CD4-positive, CD25-positive, alpha-beta regulatory T cell (primary cell): Measurements from ENCODE around the gene NSD1. TPM values are rescaled to one million over a fixed set of nuclear protein-coding genes. Genes with fewer than 3 reads are reported as not detected.

Experiments used
- ATAC-seq, 2 donors: fragments of 150-1000 bp; cut with Tn5 transposase; one replicate each; pipeline ENCODE4 v1.10.0; 2021; ENCODE audit warnings: low read depth in 2 of 2, moderate number of reproducible peaks in 2 of 2, moderate library complexity in 1 of 2
- DNase-seq, 3 donors: peaks; one replicate each; pipeline versions ENCODE4 v3.0.0 to v3.0.0-alpha.2; 2012 to 2022; ENCODE audit warnings: mixed read lengths in 1 of 3
- H3K27ac ChIP-seq: one replicate; pipeline ENCODE4 v1.7.0; 2013; ENCODE audit warnings: mild to moderate bottlenecking, low read length; ENCODE audit not compliant: insufficient read depth, poor library complexity, severe bottlenecking
- H3K27me3 ChIP-seq: one replicate; pipeline ENCODE4 v1.7.0; 2013; ENCODE audit warnings: low read length; ENCODE audit not compliant: control insufficient read depth, insufficient read depth
- H3K36me3 ChIP-seq: one replicate; pipeline ENCODE4 v1.7.0; 2013; ENCODE audit warnings: mild to moderate bottlenecking, low read length, moderate library complexity; ENCODE audit not compliant: control insufficient read depth, insufficient read depth
- H3K4me1 ChIP-seq: 2 replicates; pipeline ENCODE4 v1.7.0; 2013; ENCODE audit warnings: mild to moderate bottlenecking, low read length; ENCODE audit not compliant: insufficient read depth, control insufficient read depth, poor library complexity, severe bottlenecking
- H3K4me3 ChIP-seq: one replicate; pipeline ENCODE4 v1.7.0; 2013; ENCODE audit warnings: low read depth, mild to moderate bottlenecking, low read length, moderate library complexity
- H3K9me3 ChIP-seq, 2 experiments: 1 replicate in 1 of 2; 2 replicates in 1 of 2; pipeline ENCODE4 v1.7.0; 2013; ENCODE audit warnings: low read length in 2 of 2, mild to moderate bottlenecking in 1 of 2, moderate library complexity in 1 of 2; ENCODE audit not compliant: control insufficient read depth in 2 of 2
- H3K27ac Mint-ChIP-seq, 3 donors: one replicate each; pipeline ENCODE4 v1.8.0; 2020 to 2022; ENCODE audit warnings: mild to moderate bottlenecking in 3 of 3, mixed read lengths in 3 of 3, moderate library complexity in 2 of 3
- H3K27me3 Mint-ChIP-seq: one replicate; pipeline ENCODE4 v1.8.0; 2022; ENCODE audit warnings: mild to moderate bottlenecking, mixed read lengths
- H3K36me3 Mint-ChIP-seq: one replicate; pipeline ENCODE4 v1.8.0; 2020; ENCODE audit warnings: mixed read lengths
- H3K4me1 Mint-ChIP-seq, 4 donors: one replicate each; pipeline ENCODE4 v1.8.0; 2020 to 2022; ENCODE audit warnings: mixed read lengths in 4 of 4, mild to moderate bottlenecking in 1 of 4
- H3K4me3 Mint-ChIP-seq, 4 donors: one replicate each; pipeline ENCODE4 v1.8.0; 2020 to 2022; ENCODE audit warnings: mild to moderate bottlenecking in 4 of 4, mixed read lengths in 4 of 4, moderate library complexity in 3 of 4
- H3K9me3 Mint-ChIP-seq, 7 donors: one replicate each; pipeline ENCODE4 v1.8.0; 2020 to 2022; ENCODE audit warnings: mixed read lengths in 7 of 7, mild to moderate bottlenecking in 3 of 7, moderate library complexity in 2 of 7
- polyA plus RNA-seq, 4 donors: library from polyadenylated mRNA; unstranded; fragments of 300-500 nt; fragmentation: Illumina TruSeq; gene quantifications; one replicate each; pipeline ENCODE4 v1.2.3, GENCODE V29; 2021
- total RNA-seq: library from RNA; stranded (reverse); gene quantifications from one replicate; pipeline ENCODE4 v1.2.3, GENCODE V29; 2022

The NSD1 gene
- total and polyA plus RNA-seq, 5 donors from 2014 or later, result 25.9 to 125 (median 41.3) TPM

- Mint-ChIP-seq H3K27ac (peak overlapping the region in 2 of 3 donors; percentile 28 to 52), H3K27me3 (no peaks in the 10 kb centered on the region), H3K4me1 (peaks cover 5 to 22% (median 16%) of the 10 kb centered on the region in 4 donors), H3K9me3 (no peaks in the 10 kb centered on the region), H3K4me3 (no peak overlapping the region), H3K36me3 (peaks cover 46% of the 10 kb centered on the region)
- no peaks in the 10 kb centered on the region for H3K27me3 ChIP-seq
- H3K4me3 ChIP-seq, result no peak overlapping the region
- ATAC-seq (no peak), DNase-seq (no peak)
- no peak overlapping the region for H3K27ac ChIP-seq
- no peaks in the 10 kb centered on the region for H3K9me3 ChIP-seq
- H3K4me1 ChIP-seq, result no peaks in the 10 kb centered on the region
- peaks cover 65% of the 10 kb centered on the region for H3K36me3 ChIP-seq
Measured at GRCh38 chr5:177212242-177212641, 78.7 kb downstream of the NSD1 start.

DNA sequence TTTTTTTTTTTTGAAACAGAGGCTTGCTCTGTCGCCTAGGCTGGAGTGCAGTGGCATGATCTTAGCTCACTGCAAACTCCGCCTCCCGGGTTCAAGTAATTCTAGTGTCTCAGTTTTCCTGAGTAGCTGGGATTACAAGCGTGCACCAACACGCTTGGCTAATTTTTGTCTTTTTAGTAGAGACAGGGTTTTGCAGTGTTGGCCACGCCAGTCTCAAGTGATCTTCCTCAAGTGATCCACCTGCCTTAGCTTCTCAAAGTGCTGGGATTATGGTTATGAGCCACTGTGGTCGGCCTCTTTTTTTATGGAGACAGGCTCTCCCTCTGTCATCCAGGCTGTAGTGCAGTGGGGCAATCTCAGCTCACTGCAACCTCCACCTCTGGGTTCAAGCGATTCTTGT, 87.0 kb downstream of the NSD1 start:
- H3K36me3 ChIP-seq, result peaks cover 4% of the 10 kb centered on the region
- Mint-ChIP-seq H3K9me3 (no peaks in the 10 kb centered on the region), H3K27ac (peak overlapping the region in 2 of 3 donors; percentile 6 to 32), H3K36me3 (peaks cover 15% of the 10 kb centered on the region), H3K27me3 (no peaks in the 10 kb centered on the region), H3K4me3 (no peak overlapping the region), H3K4me1 (peaks cover 23 to 66% (median 45%) of the 10 kb centered on the region in 4 donors)
- ATAC-seq, result no peak
- H3K27me3 ChIP-seq, result no peaks in the 10 kb centered on the region
- H3K4me3 ChIP-seq, result no peak overlapping the region
- no peaks in the 10 kb centered on the region for H3K9me3 ChIP-seq
- no peak for DNase-seq
- H3K4me1 ChIP-seq, result peaks cover 10% of the 10 kb centered on the region
- no peak overlapping the region for H3K27ac ChIP-seq

DNA sequence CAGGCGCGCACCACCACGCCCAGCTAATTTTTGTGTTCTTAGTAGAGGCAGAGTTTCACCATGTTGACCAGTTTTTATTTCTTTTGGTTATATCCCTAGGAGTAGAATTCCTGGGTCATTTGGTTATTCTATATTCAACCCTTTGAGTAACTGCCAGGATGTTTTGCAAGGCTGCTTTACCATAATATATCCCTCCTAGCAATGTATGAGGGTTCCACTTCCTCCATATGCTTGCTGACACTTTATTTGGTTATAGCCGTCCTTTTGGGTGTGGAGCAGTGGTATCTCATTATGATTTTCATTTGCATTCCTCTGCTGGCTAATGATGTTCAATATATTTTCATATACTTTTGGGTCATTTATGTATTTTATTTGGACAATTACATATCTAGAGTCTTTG, 88.7 kb downstream of the NSD1 start:
- ATAC-seq, result no peak
- H3K27me3 ChIP-seq, result no peaks in the 10 kb centered on the region
- no peak overlapping the region for H3K4me3 ChIP-seq
- Mint-ChIP-seq H3K36me3 (peaks cover 12% of the 10 kb centered on the region), H3K4me1 (peaks cover 26 to 59% (median 42%) of the 10 kb centered on the region in 4 donors), H3K27ac (no peak overlapping the region), H3K4me3 (no peak overlapping the region), H3K27me3 (no peaks in the 10 kb centered on the region), H3K9me3 (no peaks in the 10 kb centered on the region)
- H3K4me1 ChIP-seq, result peaks cover 10% of the 10 kb centered on the region
- no peak for DNase-seq
- H3K36me3 ChIP-seq, result peaks cover 9% of the 10 kb centered on the region
- no peaks in the 10 kb centered on the region for H3K9me3 ChIP-seq
- no peak overlapping the region for H3K27ac ChIP-seq

DNA sequence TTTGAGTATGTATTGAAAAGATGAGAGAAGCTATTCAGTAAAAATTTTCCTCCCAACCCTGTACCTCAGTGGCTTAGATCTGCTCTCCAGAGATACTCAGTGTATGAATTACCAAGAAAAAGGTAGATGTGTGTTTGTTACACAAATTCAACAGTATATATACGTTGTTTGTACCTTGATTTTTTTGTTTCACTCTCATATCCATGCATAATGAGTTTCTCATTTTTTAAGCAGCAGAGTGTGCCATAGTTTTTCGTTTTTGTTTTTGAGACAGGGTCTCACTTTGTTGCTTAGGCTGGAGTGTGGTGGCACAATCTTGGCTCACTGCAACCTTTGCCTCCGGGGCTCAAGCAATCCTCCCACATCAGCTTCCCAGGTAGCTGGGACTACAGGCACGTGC, 92.2 kb downstream of the NSD1 start:
- H3K27ac Mint-ChIP-seq, result no peak overlapping the region
- H3K36me3 Mint-ChIP-seq, result peaks cover 19% of the 10 kb centered on the region

GRCh38 chr5:177226860-177227259, 93.3 kb downstream of the NSD1 start:
- Mint-ChIP-seq H3K27me3 (no peaks in the 10 kb centered on the region), H3K36me3 (peaks cover 19% of the 10 kb centered on the region), H3K4me1 (peaks cover 32 to 45% (median 39%) of the 10 kb centered on the region in 4 donors), H3K27ac (no peak overlapping the region), H3K4me3 (no peak overlapping the region), H3K9me3 (no peaks in the 10 kb centered on the region)
- Histone ChIP-seq H3K9me3 (no peaks in the 10 kb centered on the region), H3K27ac (no peak overlapping the region), H3K36me3 (peaks cover 23% of the 10 kb centered on the region), H3K4me1 (no peaks in the 10 kb centered on the region), H3K4me3 (no peak overlapping the region), H3K27me3 (no peaks in the 10 kb centered on the region)
- DNase-seq, result no peak
- ATAC-seq, result no peak

More for the DNA sequence above, 92.2 kb downstream of the NSD1 start:
- no peaks in the 10 kb centered on the region for H3K27me3 ChIP-seq
- Mint-ChIP-seq H3K4me3 (no peak overlapping the region), H3K27me3 (no peaks in the 10 kb centered on the region), H3K4me1 (peaks cover 33 to 54% (median 44%) of the 10 kb centered on the region in 4 donors), H3K9me3 (no peaks in the 10 kb centered on the region)
- DNase-seq, result no peak
- peaks cover 3% of the 10 kb centered on the region for H3K4me1 ChIP-seq
- no peaks in the 10 kb centered on the region for H3K9me3 ChIP-seq
- H3K27ac ChIP-seq, result no peak overlapping the region
- peaks cover 17% of the 10 kb centered on the region for H3K36me3 ChIP-seq
- no peak overlapping the region for H3K4me3 ChIP-seq
- ATAC-seq, result no peak

DNA sequence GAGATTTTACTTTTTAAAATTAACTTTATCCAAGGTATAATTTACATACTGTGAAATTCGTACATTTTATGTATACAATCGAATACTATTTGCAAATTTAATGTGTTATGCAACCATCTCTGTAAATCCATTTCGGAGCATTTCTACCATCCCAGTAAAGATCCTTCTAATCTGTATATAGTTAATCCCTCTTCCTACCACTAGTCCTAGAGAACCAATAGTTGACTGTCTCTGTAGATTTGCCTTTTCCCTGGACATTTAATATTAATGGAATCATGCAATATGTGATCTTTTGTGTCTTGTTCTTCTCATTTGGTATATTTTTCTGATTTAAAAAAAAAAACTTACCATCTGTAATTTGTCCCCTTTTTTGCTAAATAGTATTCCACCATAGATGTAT, 95.2 kb downstream of the NSD1 start:
- no peaks in the 10 kb centered on the region for H3K4me1 ChIP-seq
- no peaks in the 10 kb centered on the region for H3K9me3 ChIP-seq
- H3K9me3 Mint-ChIP-seq, result no peaks in the 10 kb centered on the region
- peaks cover 29% of the 10 kb centered on the region for H3K36me3 ChIP-seq
- H3K4me3 Mint-ChIP-seq, result no peak overlapping the region
- H3K27me3 Mint-ChIP-seq, result no peaks in the 10 kb centered on the region
- ATAC-seq (no peak), DNase-seq (no peak)
- H3K4me3 ChIP-seq, result no peak overlapping the region
- peaks cover 35 to 44% (median 36%) of the 10 kb centered on the region in 4 donors for H3K4me1 Mint-ChIP-seq
- H3K27ac ChIP-seq, result no peak overlapping the region
- H3K27me3 ChIP-seq, result no peaks in the 10 kb centered on the region
- peaks cover 15% of the 10 kb centered on the region for H3K36me3 Mint-ChIP-seq
- H3K27ac Mint-ChIP-seq, result no peak overlapping the region

DNA sequence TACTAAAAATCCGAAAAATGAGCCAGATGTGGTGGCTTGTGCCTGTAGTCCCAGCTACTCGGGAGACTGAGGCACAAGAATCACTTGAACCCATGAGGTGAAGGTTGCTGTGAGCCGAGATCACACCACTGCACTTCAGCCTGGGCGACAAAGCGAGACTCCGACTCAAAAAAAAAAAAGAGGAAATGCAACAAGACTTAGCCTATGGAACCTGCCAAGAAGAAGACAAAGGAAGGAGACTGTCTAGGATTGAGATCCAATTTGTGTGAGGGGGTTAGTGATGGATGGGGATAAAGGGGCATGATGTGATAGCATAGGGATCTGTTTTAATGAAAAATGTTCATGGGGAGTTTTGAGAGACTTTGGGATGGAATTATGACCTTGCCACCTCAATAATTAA, 97.1 kb downstream of the NSD1 start:
- H3K36me3 ChIP-seq, result peaks cover 33% of the 10 kb centered on the region
- Mint-ChIP-seq H3K36me3 (peaks cover 15% of the 10 kb centered on the region), H3K4me3 (no peak overlapping the region), H3K4me1 (peaks cover 25 to 41% (median 34%) of the 10 kb centered on the region in 4 donors), H3K27me3 (no peaks in the 10 kb centered on the region), H3K9me3 (no peaks in the 10 kb centered on the region), H3K27ac (no peak overlapping the region)
- DNase-seq (no peak), ATAC-seq (no peak)
- H3K27me3 ChIP-seq, result no peaks in the 10 kb centered on the region
- no peaks in the 10 kb centered on the region for H3K9me3 ChIP-seq
- no peak overlapping the region for H3K4me3 ChIP-seq
- H3K4me1 ChIP-seq, result no peaks in the 10 kb centered on the region
- no peak overlapping the region for H3K27ac ChIP-seq

DNA sequence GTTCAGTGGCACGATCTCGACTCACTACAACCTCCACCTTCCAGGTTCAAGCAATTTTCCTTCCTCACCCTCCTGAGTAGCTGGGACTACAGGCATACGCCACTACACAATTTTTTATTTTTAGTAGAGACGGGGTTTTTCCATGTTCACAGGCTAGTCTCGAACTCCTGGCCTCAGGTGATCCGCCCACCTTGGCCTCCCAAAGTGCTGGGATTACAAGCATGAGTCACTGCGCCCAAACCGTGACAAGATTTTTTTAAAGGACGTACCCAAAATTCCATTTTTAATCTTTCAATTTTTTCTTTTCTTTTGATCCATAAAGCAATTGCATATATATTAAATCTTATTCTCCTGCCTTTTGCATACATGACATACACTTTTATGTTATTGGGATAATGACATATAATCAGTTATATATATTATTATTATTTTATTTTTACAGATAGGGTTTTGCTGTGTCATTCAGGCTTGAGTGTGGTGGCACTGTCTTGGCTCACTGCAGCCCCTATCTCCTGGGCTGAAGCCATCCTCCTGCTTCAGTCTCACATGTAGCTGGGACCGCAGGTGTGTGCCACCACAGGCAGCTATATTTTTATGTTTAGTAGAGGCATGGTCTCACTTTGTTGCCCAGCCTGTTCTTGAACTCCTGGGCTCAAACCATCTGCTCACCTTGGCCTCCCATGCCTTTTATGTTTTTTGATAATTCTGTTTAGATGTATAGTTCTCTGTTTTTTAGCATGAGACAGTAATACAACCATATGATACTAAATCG, 98.1 kb downstream of the NSD1 start:
- Histone ChIP-seq H3K27ac (no peak overlapping the region), H3K9me3 (no peaks in the 10 kb centered on the region), H3K4me3 (no peak overlapping the region), H3K4me1 (no peaks in the 10 kb centered on the region), H3K36me3 (peaks cover 39% of the 10 kb centered on the region), H3K27me3 (no peaks in the 10 kb centered on the region)
- Mint-ChIP-seq H3K27me3 (no peaks in the 10 kb centered on the region), H3K9me3 (no peaks in the 10 kb centered on the region), H3K27ac (peak overlapping the region in 1 of 3 donors; percentile 41), H3K4me3 (peak overlapping the region in 1 of 4 donors; percentile 54), H3K4me1 (peaks cover 25 to 39% (median 34%) of the 10 kb centered on the region in 4 donors), H3K36me3 (peaks cover 19% of the 10 kb centered on the region)
- ATAC-seq, result no peak
- no peak for DNase-seq
